Trophoblast cell (in vitro differentiated cells and primary cell): Measurements from ENCODE around the gene RTN4RL2.

Experiments
- DNase-seq, 2 donors: peaks; one replicate each; pipeline ENCODE4 v3.0.0-alpha.2; 2016
- H2AFZ ChIP-seq: 2 replicates; pipeline ENCODE4 v1.6.1; 2013; ENCODE audit warnings: low read length, moderate library complexity, mild to moderate bottlenecking; ENCODE audit not compliant: insufficient read depth, poor library complexity
- H2AK5ac ChIP-seq: 2 replicates; pipeline ENCODE4 v1.6.1; 2013; ENCODE audit warnings: mild to moderate bottlenecking, low read length
- H2BK120ac ChIP-seq: 2 replicates; pipeline ENCODE4 v1.6.1; 2013; ENCODE audit warnings: low read length, mild to moderate bottlenecking, moderate library complexity; ENCODE audit not compliant: insufficient read depth, poor library complexity
- H2BK12ac ChIP-seq: 2 replicates; pipeline ENCODE4 v1.6.1; 2013; ENCODE audit warnings: mild to moderate bottlenecking, low read length, moderate library complexity
- H2BK5ac ChIP-seq: 2 replicates; pipeline ENCODE4 v1.6.1; 2013; ENCODE audit warnings: low read length, low read depth, moderate library complexity, mild to moderate bottlenecking; ENCODE audit not compliant: poor library complexity
- H3K14ac ChIP-seq: 2 replicates; pipeline ENCODE4 v1.6.1; 2013; ENCODE audit warnings: mild to moderate bottlenecking, low read length
- H3K18ac ChIP-seq: 2 replicates; pipeline ENCODE4 v1.6.1; 2013; ENCODE audit warnings: mild to moderate bottlenecking, low read length
- H3K23ac ChIP-seq: 2 replicates; pipeline ENCODE4 v1.6.1; 2013; ENCODE audit warnings: low read length
- H3K27ac ChIP-seq: 2 replicates; pipeline ENCODE4 v1.5.1; 2013; ENCODE audit warnings: low read depth, mild to moderate bottlenecking, inconsistent platforms, low read length, moderate library complexity
- H3K27me3 ChIP-seq: 2 replicates; pipeline ENCODE4 v1.6.1; 2013; ENCODE audit warnings: inconsistent platforms, mild to moderate bottlenecking, low read length, moderate library complexity; ENCODE audit not compliant: insufficient read depth
- H3K36me3 ChIP-seq, 2 experiments: 1 replicate in 1 of 2; 2 replicates in 1 of 2; pipeline ENCODE4 v1.6.1; 2013; ENCODE audit warnings: low read length in 2 of 2, mild to moderate bottlenecking in 2 of 2, moderate library complexity in 1 of 2; ENCODE audit not compliant: insufficient read depth in 2 of 2, control insufficient read depth in 1 of 2
- H3K4ac ChIP-seq: 2 replicates; pipeline ENCODE4 v1.6.1; 2013; ENCODE audit warnings: low read depth, mild to moderate bottlenecking, low read length, moderate library complexity
- H3K4me1 ChIP-seq, 2 experiments: 1 replicate in 1 of 2; 2 replicates in 1 of 2; pipeline ENCODE4 v1.6.1; 2013; ENCODE audit warnings: low read length in 2 of 2, mild to moderate bottlenecking in 2 of 2, moderate library complexity in 1 of 2; ENCODE audit not compliant: insufficient read depth in 2 of 2, control insufficient read depth in 1 of 2
- H3K4me2 ChIP-seq: 2 replicates; pipeline ENCODE4 v1.6.1; 2013; ENCODE audit warnings: inconsistent platforms, mild to moderate bottlenecking, low read length, moderate library complexity
- H3K4me3 ChIP-seq: 2 replicates; pipeline ENCODE4 v1.5.1; 2013; ENCODE audit warnings: mild to moderate bottlenecking, low read depth, low read length, inconsistent platforms
- H3K79me1 ChIP-seq: one replicate; pipeline ENCODE4 v1.6.1; 2013; ENCODE audit warnings: low read length
- H3K79me2 ChIP-seq: 2 replicates; pipeline ENCODE4 v1.6.1; 2013; ENCODE audit warnings: low read length, mild to moderate bottlenecking; ENCODE audit not compliant: control insufficient read depth, insufficient read depth, poor library complexity
- H3K9ac ChIP-seq: 2 replicates; pipeline ENCODE4 v1.6.1; 2013; ENCODE audit warnings: mild to moderate bottlenecking, low read length
- H3K9me3 ChIP-seq: 2 replicates; pipeline ENCODE4 v1.6.1; 2013; ENCODE audit warnings: low read depth, mild to moderate bottlenecking, control low read depth, inconsistent platforms, low read length; ENCODE audit not compliant: insufficient read depth
- H4K12ac ChIP-seq: 2 replicates; pipeline ENCODE4 v1.6.1; 2013; ENCODE audit warnings: low read depth, mild to moderate bottlenecking, low read length, moderate library complexity
- H4K8ac ChIP-seq: 2 replicates; pipeline ENCODE4 v1.6.1; 2013; ENCODE audit warnings: low read depth, mild to moderate bottlenecking, low read length, moderate library complexity
- H4K91ac ChIP-seq: one replicate; pipeline ENCODE4 v1.6.1; 2013; ENCODE audit warnings: low read depth, mild to moderate bottlenecking, low read length, moderate library complexity
- WGBS: extraction: QIAGEN DNeasy Blood & Tissue Kit; methylation state at CpG from one replicate; pipeline ENCODE4 v1.1.7; 2013; ENCODE audit warnings: missing lambda C conversion rate; ENCODE audit not compliant: insufficient read length, insufficient coverage; ENCODE audit errors: extremely low coverage; 5-methylcytosine and 5-hydroxymethylcytosine counted together

Gene RTN4RL2

DNA sequence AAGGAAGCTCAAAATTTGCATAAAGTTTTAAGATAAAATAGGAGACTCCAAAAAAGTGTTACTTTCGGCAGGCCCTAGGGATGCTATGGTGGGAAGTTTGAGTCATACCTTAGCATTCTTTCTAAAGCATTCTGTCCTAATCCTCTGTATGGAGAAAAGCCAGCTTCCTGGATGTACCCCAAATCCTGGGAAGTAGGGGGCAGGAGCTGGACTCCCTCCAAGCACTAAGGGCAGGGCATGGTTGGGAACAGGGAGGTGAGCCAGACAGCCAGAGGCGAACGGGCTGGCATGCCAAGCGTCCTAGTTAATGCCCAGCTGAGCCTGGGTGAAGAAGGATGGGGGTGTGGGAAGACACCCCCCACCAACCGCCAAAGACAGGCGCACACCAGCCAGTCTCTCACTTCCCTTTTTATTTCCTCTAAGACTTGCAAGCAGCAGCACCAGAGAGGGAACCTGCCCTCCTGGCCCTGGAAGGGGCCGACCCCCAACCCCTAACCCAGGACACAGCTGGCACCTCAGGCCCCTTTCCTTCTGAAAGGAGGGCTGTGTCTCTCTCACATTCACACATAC is 23.9 kb downstream of the RTN4RL2 start:
- Histone ChIP-seq H3K9ac (no peak overlapping the region), H4K12ac (no peak overlapping the region), H3K4me3 (no peak overlapping the region), H3K4me1 (peaks cover 0 to 7% of the 10 kb centered on the region in 2 experiments), H2BK5ac (no peak overlapping the region), H3K14ac (no peak overlapping the region), H3K27ac (no peak overlapping the region), H2BK12ac (no peak overlapping the region), H3K79me1 (no peaks in the 10 kb centered on the region), H3K23ac (no peak overlapping the region), H3K36me3 (no peaks in the 10 kb centered on the region), H4K8ac (no peak overlapping the region), H3K4ac (no peak overlapping the region), H3K4me2 (no peak overlapping the region), H2BK120ac (no peak overlapping the region), H2AFZ (no peak overlapping the region), H3K18ac (no peak overlapping the region), H4K91ac (no peak overlapping the region), H3K79me2 (no peaks in the 10 kb centered on the region), H2AK5ac (no peak overlapping the region), H3K9me3 (no peaks in the 10 kb centered on the region), H3K27me3 (peaks cover 22% of the 10 kb centered on the region)
- no CpG with 5 or more reads among the region's 7 CpGs for WGBS
- no peak for DNase-seq

DNA sequence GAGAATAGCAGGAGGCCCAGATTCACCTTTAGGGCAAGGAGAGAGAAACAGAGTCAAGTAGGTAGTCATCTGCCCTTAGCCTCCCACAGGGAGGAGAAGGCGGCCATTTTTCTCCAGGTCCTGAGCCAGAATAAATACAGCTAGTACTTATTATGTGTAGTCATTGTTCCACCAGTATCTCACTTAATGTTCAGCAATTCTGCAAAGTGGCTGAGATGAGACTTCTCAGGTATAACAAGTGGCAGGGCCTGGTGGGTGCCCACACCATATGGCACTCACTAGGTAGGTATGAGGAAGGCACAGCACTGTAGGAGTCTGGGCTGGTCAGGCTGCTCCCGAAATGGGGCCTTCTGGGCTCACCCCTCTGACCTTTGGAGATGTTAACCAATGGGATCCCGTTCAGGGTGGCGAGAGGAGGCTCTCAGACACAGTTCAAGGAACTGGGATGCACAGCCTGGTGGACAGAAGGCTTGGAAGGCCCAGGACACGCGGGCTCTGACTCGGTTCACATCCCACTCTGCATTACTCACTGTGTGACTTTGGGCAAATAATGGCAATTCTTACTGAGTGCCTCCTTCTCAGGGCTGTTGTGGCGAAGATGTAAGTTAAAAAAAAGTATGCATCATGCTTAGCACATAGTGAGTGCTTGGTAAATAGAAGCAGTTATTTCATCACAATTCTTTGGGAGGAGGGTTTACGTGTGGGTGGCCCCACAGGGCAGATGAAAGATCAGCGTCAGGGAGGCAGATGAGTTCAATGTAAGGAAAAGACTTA is 25.1 kb downstream of the RTN4RL2 start:
- Histone ChIP-seq H3K27me3 (peaks cover 22% of the 10 kb centered on the region), H3K4ac (no peak overlapping the region), H4K8ac (no peak overlapping the region), H3K9me3 (no peaks in the 10 kb centered on the region), H2AK5ac (no peak overlapping the region), H2BK5ac (no peak overlapping the region), H3K4me3 (no peak overlapping the region), H3K79me2 (no peaks in the 10 kb centered on the region), H3K4me2 (no peak overlapping the region), H3K23ac (no peak overlapping the region), H3K9ac (no peak overlapping the region), H2BK120ac (no peak overlapping the region), H3K14ac (no peak overlapping the region), H3K27ac (no peak overlapping the region), H4K12ac (no peak overlapping the region), H3K36me3 (no peaks in the 10 kb centered on the region), H2BK12ac (no peak overlapping the region), H4K91ac (no peak overlapping the region), H3K4me1 (peaks cover 0 to 7% of the 10 kb centered on the region in 2 experiments), H3K18ac (no peak overlapping the region), H3K79me1 (no peaks in the 10 kb centered on the region), H2AFZ (no peak overlapping the region)
- DNase-seq, result no peak
- WGBS, result no CpG with 5 or more reads among the region's 10 CpGs

DNA sequence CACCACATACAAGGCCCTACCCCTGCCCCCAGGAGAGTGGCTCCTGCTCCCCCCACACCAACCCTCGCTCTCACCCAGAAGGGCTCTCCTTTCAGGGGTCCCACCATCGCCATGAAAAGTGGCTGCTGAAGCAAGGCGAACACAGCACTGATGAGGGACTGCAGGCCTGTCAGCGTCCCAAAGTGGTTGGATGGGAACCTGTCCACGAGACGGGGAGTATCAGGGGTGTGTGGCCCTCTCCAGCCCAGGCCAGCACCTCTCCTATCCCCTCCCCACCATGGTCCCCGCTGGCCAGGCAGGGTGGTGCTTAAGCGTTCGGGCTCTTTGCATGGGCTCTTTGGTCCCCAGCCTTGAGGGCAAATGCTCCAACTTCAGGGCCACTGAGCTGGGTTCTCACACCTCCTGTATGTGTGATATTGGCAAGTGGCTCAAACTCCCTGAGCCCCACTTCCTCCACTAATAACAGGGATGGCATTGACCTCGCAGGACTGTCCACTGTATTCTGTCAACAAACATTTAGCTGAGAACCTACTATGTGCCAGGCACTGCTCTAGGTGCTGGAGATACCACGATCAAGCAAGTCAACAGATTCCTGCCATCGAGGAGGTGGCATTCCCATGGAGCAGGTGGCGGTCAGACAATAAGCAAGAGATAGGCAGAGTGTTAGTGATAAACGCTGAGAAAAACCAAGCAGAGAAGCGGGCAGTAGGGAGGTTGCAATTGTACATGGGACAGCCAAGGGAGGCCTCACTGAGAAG is 26.9 kb downstream of the RTN4RL2 start:
- Histone ChIP-seq H4K91ac (no peak overlapping the region), H3K4me2 (no peak overlapping the region), H3K79me1 (no peaks in the 10 kb centered on the region), H3K23ac (no peak overlapping the region), H3K9ac (no peak overlapping the region), H3K4me1 (peaks cover 0 to 7% of the 10 kb centered on the region in 2 experiments), H3K9me3 (no peaks in the 10 kb centered on the region), H3K4me3 (no peak overlapping the region), H3K4ac (no peak overlapping the region), H2BK120ac (no peak overlapping the region), H4K12ac (no peak overlapping the region), H3K79me2 (no peaks in the 10 kb centered on the region), H2AK5ac (no peak overlapping the region), H2BK5ac (no peak overlapping the region), H2AFZ (no peak overlapping the region), H4K8ac (no peak overlapping the region), H2BK12ac (no peak overlapping the region), H3K18ac (no peak overlapping the region), H3K14ac (no peak overlapping the region), H3K27me3 (peaks cover 15% of the 10 kb centered on the region), H3K36me3 (no peaks in the 10 kb centered on the region), H3K27ac (no peak overlapping the region)
- WGBS, result no CpG with 5 or more reads among the region's 15 CpGs
- DNase-seq, result no peak

DNA sequence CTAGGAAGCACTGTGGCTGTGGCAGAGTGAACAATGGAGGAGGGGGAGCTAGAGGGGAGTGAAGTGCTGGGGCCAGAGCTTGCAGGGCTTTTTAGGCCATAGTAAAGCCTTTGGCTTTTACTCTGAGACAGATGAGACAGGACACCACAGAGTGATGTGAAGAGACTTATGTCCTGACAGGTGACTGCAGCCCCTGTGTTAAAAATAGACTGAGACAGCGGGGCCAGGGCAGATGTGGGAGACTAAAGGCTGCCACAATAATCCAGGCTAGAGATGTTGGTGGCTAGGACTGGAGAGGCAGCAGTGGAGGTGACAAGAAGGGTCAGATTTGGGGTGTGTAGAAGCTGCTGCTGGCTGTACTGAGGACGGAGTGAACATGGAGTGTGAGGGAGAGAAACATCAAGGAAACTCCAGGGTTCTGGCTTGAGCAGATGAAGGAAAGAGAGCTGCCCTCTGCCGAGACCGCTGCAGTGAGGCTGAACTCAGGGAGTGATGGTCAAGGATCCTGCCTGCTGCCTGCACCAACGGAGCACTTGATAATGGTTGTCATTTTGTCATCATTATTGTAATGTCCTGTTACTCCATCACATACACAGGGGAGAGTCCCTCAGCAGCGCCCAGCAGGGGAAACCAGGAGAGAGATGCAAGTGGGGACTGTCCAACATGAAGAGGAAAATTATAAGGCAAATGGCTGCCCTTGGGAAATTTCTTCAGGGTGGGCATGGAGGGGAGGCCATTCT is 27.8 kb downstream of the RTN4RL2 start:
- no peak overlapping the region for H2BK12ac ChIP-seq
- H3K14ac ChIP-seq, result no peak overlapping the region
- H3K27ac ChIP-seq, result no peak overlapping the region
- no peak overlapping the region for H4K91ac ChIP-seq
- no peak overlapping the region for H3K18ac ChIP-seq
- no peak overlapping the region for H4K8ac ChIP-seq
- H3K79me2 ChIP-seq, result no peaks in the 10 kb centered on the region
- no peak overlapping the region for H2AFZ ChIP-seq
- H3K4ac ChIP-seq, result no peak overlapping the region
- no CpG with 5 or more reads among the region's 6 CpGs for WGBS
- H3K27me3 ChIP-seq, result peaks cover 6% of the 10 kb centered on the region
- no peak overlapping the region for H3K23ac ChIP-seq
- peaks cover 0 to under 1% of the 10 kb centered on the region in 2 experiments for H3K4me1 ChIP-seq
- H3K9me3 ChIP-seq, result no peaks in the 10 kb centered on the region
- H4K12ac ChIP-seq, result no peak overlapping the region
- no peaks in the 10 kb centered on the region for H3K36me3 ChIP-seq
- no peak overlapping the region for H3K9ac ChIP-seq
- H3K79me1 ChIP-seq, result no peaks in the 10 kb centered on the region
- no peak for DNase-seq
- no peak overlapping the region for H3K4me3 ChIP-seq
- H2BK5ac ChIP-seq, result no peak overlapping the region
- no peak overlapping the region for H3K4me2 ChIP-seq
- no peak overlapping the region for H2BK120ac ChIP-seq
- no peak overlapping the region for H2AK5ac ChIP-seq
